Measurements from ENCODE around the gene ARHGAP23. TPM values are rescaled to one million over a fixed set of nuclear protein-coding genes. Genes with fewer than 3 reads are reported as not detected.
A peak's percentile ranks its signal among the peaks of the same experiment; 100 is the strongest.

ARHGAP23 gene
- total and polyA plus RNA-seq, 8 donors: 4.0 to 55.5 (median 26.4) TPM

- Histone ChIP-seq H3K36me3 (no peaks in the 10 kb centered on the region), H3K27ac (peak overlapping the region; percentile 49 to 84 (median 69)), H3K9me3 (no peaks in the 10 kb centered on the region), H3K4me3 (peak overlapping the region in 1 of 4 donors; percentile 16), H3K27me3 (peaks cover 0 to 31% (median 7%) of the 10 kb centered on the region in 3 donors), H3K4me1 (peaks cover 18 to 78% (median 52%) of the 10 kb centered on the region in 4 donors)
- 53 to 72% (median 66%) methylated on average over 9 to 10 of the region's 10 CpGs for WGBS, 5 donors
- peak in 1 of 3 donors; percentile 15 for TF ChIP-seq POLR2AphosphoS5 (IDR thresholded peaks at IDR 0.05)
- no peak for TF ChIP-seq EP300 (IDR thresholded peaks at IDR 0.05)
- no peak for TF ChIP-seq CTCF (IDR thresholded peaks at IDR 0.05)
- TF ChIP-seq POLR2A (IDR thresholded peaks at IDR 0.05): no peak
- intact Hi-C loops (cut with DNase I; ENCODE audit: low total_unique reads): no loop called here
- peak in 1 of 2 donors; percentile 85 for DNase-seq
These were observed 23.0 kb downstream of the ARHGAP23 start for GRCh38 chr17:38451030-38451839.

- Histone ChIP-seq H3K27me3 (peaks cover 0 to 31% (median 7%) of the 10 kb centered on the region in 3 donors), H3K4me1 (peaks cover 18 to 85% (median 56%) of the 10 kb centered on the region in 4 donors), H3K36me3 (no peaks in the 10 kb centered on the region), H3K4me3 (peak overlapping the region in 1 of 4 donors; percentile 16), H3K27ac (peak overlapping the region; percentile 49 to 84 (median 69)), H3K9me3 (no peaks in the 10 kb centered on the region)
- intact Hi-C loops (cut with DNase I; ENCODE audit: low total_unique reads): no loop called here
- TF ChIP-seq POLR2AphosphoS5 (IDR thresholded peaks at IDR 0.05) (peak in 1 of 3 donors; percentile 6), POLR2A (IDR thresholded peaks at IDR 0.05) (no peak), EP300 (IDR thresholded peaks at IDR 0.05) (no peak), CTCF (IDR thresholded peaks at IDR 0.05) (no peak)
- WGBS, 5 donors: 40 to 58% (median 43%) methylated on average over 16 to 18 of the region's 18 CpGs
- peak in 1 of 2 donors; percentile 89 for DNase-seq
These were observed 23.7 kb downstream of the ARHGAP23 start for GRCh38 chr17:38451840-38452529.

- H3K36me3 ChIP-seq: no peaks in the 10 kb centered on the region
- intact Hi-C loops (cut with DNase I; ENCODE audit: low total_unique reads): no loop called here
- peak overlapping the region; percentile 1 to 84 (median 69) for H3K27ac ChIP-seq
- no peak for DNase-seq
- WGBS, 5 donors: 84 to 94% (median 88%) methylated on average over 6 of the region's 6 CpGs
- TF ChIP-seq POLR2A (IDR thresholded peaks at IDR 0.05): no peak
- TF ChIP-seq EP300 (IDR thresholded peaks at IDR 0.05): no peak
- no peak for TF ChIP-seq POLR2AphosphoS5 (IDR thresholded peaks at IDR 0.05)
- peaks cover 0 to 31% (median 7%) of the 10 kb centered on the region in 3 donors for H3K27me3 ChIP-seq
- peaks cover 18 to 81% (median 55%) of the 10 kb centered on the region in 4 donors for H3K4me1 ChIP-seq
- H3K9me3 ChIP-seq: no peaks in the 10 kb centered on the region
- H3K4me3 ChIP-seq: no peak overlapping the region
These were observed 24.5 kb downstream of the ARHGAP23 start for GRCh38 chr17:38452719-38453118.

GRCh38 chr17:38453951-38454421 lies 25.7 kb downstream of the ARHGAP23 start:
- WGBS, 5 donors: 0 to 4% (median 3%) methylated on average over 2 to 44 of the region's 44 CpGs
- peak overlapping the region in 4 of 5 donors; percentile 40 to 84 (median 80) for H3K27ac ChIP-seq
- peaks cover 0 to 11% (median 6%) of the 10 kb centered on the region in 4 donors for H3K36me3 ChIP-seq
- peak in 1 of 2 donors; percentile 57 for DNase-seq
- no peaks in the 10 kb centered on the region for H3K9me3 ChIP-seq
- TF ChIP-seq EP300 (IDR thresholded peaks at IDR 0.05) (no peak), CTCF (IDR thresholded peaks at IDR 0.05) (no peak), POLR2AphosphoS5 (IDR thresholded peaks at IDR 0.05) (no peak), POLR2A (IDR thresholded peaks at IDR 0.05) (no peak)
- H3K4me3 ChIP-seq: peak overlapping the region; percentile 33 to 41 (median 38)
- intact Hi-C loops (cut with DNase I; ENCODE audit: low total_unique reads): no loop called here
- peaks cover 0 to 31% (median 7%) of the 10 kb centered on the region in 3 donors for H3K27me3 ChIP-seq
- H3K4me1 ChIP-seq: peaks cover 18 to 74% (median 50%) of the 10 kb centered on the region in 4 donors

Data from stomach (tissue), 9 donors.